Heart right ventricle (tissue), 16 donors: Measurements from ENCODE around the gene KHDC1. TPM values are rescaled to one million over a fixed set of nuclear protein-coding genes. Genes with fewer than 3 reads are reported as not detected.

Source experiments
- ATAC-seq, 8 donors: fragments of 200-7000 bp; cut with Tn5 transposase; one replicate each; pipeline ENCODE4 v1.9.1; 2020; ENCODE audit warnings: mild to moderate bottlenecking in 8 of 8, moderate library complexity in 8 of 8, moderate number of reproducible peaks in 1 of 8
- DNase-seq, 2 donors: peaks; one replicate each; pipeline ENCODE4 v3.0.0-alpha.2; 2020
- H3K27ac ChIP-seq, 10 donors: fragments of 200-600 bp; sonication (generic) in 2 of 10; one replicate each; pipeline versions ENCODE4 v1.5.0 to v1.8.0; 2020 to 2022; ENCODE audit warnings: mild to moderate bottlenecking in 3 of 10
- H3K27me3 ChIP-seq, 7 donors: fragments of 200-600 bp; one replicate each; pipeline ENCODE4 v1.8.0; 2021 to 2022; ENCODE audit warnings: mild to moderate bottlenecking in 2 of 7
- H3K36me3 ChIP-seq, 9 donors: fragments of 200-600 bp; sonication (generic) in 1 of 9; one replicate each; pipeline versions ENCODE4 v1.5.0 to v1.8.0; 2020 to 2022; ENCODE audit warnings: mild to moderate bottlenecking in 2 of 9
- H3K4me1 ChIP-seq, 9 donors: fragments of 200-600 bp; sonication (generic) in 1 of 9; one replicate each; pipeline versions ENCODE4 v1.5.0 to v1.8.0; 2020 to 2022; ENCODE audit warnings: mild to moderate bottlenecking in 4 of 9
- H3K4me3 ChIP-seq, 10 donors: fragments of 200-600 bp; sonication (generic) in 2 of 10; one replicate each; pipeline versions ENCODE4 v1.5.0 to v1.8.0; 2020 to 2022; ENCODE audit warnings: mild to moderate bottlenecking in 7 of 10, moderate library complexity in 2 of 10
- H3K9me3 ChIP-seq, 11 donors: fragments of 200-600 bp in 10 of 11; sonication (generic) in 2 of 11; one replicate each; pipeline versions ENCODE4 v1.5.0 to v1.8.0; 2013 to 2022; ENCODE audit warnings: mild to moderate bottlenecking in 2 of 11, control low read depth in 1 of 11, moderate library complexity in 1 of 11
- CTCF ChIP-seq, 9 donors: fragments of 200-600 bp; sonication (generic) in 2 of 9; IDR thresholded peaks; one replicate each; pipeline versions ENCODE4 v1.5.0 to v1.8.0; 2021 to 2022; ENCODE audit warnings: antibody characterized with exemption in 9 of 9, mild to moderate bottlenecking in 5 of 9, moderate library complexity in 1 of 9
- WGBS, 2 donors: extraction: QIAGEN DNeasy Blood & Tissue Kit; methylation state at CpG; one replicate each; pipeline ENCODE4 v1.1.7; 2013; ENCODE audit warnings: inconsistent platforms in 1 of 2; 5-methylcytosine and 5-hydroxymethylcytosine counted together
- intact Hi-C, 10 donors: fragments of 100-400 bp; cut with DNase I; formaldehyde crosslinking; loops; one replicate each; pipeline versions ENCODE4 v1.11.1 to v1.14.2; 2022
- polyA plus RNA-seq, 2 donors: library from polyadenylated mRNA; stranded (reverse); fragments of 200-250 nt; gene quantifications; one replicate each; pipeline ENCODE4 v1.2.3, GENCODE V29; 2013
- total RNA-seq, 10 donors: library from RNA; stranded (reverse); fragmentation: NEBNext Ultra II Directional in 3 of 10; extraction: Animal tissue kit (Norgen Biotek cat#: 25700) in 3 of 10; gene quantifications; one replicate each; pipeline versions ENCODE4 v1.2.1 to v1.2.4, GENCODE V29; 2021 to 2023
- donor health status: Arrhythmogenic right ventricular cardiomyopathy.
- donor health status: ischemic (EF 13 %, LVEDD 7.1; RV severe dilation, severe dysfunction).
- donor health status: healthy with polysubstance abuse.
- donor health status: DM: no; HTN: yes; CAD: no.
- donor health status: DM: no; HTN: no; CAD: no.
- donor health status: ischemic (EF 25% LVEDD 6.9; RV normal size, moderate dysfunction).
- donor health status: ischemic (EF 25% LVEDD 5.7; RV mildly dilated, moderate dysfunction).
- donor health status: healthy.
- donor health status: DM: yes; HTN: yes; CAD: no.
- donor health status: Ischemic cardiomyopathy.
- donor health status: ischemic (EF 35%, LVEDD 5.7; RV mildly dilated, moderate dysfunction).
- donor health status: nonischemic (EF 11% LVEDD 7.7; RV severe dilation, severe dysfunction).
- donor health status: DM: yes; HTN: yes; CAD: no.
- donor health status: PGD.
- donor health status: ischemic (EF 29% LVEDD 5.4; RV normal size, mild dysfunction).
- donor health status: nonischemic (EF 23%, LVEDD 6.1; RV moderate dilation, normal function).

Gene KHDC1
- total and polyA plus RNA-seq, 12 donors: 0.51 to 2.8 (median 1.2) TPM

- H3K9me3 ChIP-seq: peaks cover 0 to 5% (median 0%) of the 10 kb centered on the region in 11 donors
- no peaks in the 10 kb centered on the region for H3K4me1 ChIP-seq
- ATAC-seq (no peak), DNase-seq (no peak)
- no peak overlapping the region for H3K4me3 ChIP-seq
- WGBS, 2 donors: 94 to 97% methylated on average over 2 of the region's 2 CpGs
- H3K27me3 ChIP-seq: no peaks in the 10 kb centered on the region
- H3K27ac ChIP-seq: no peak overlapping the region
- intact Hi-C loops: no loop called here
- TF ChIP-seq CTCF (IDR thresholded peaks at IDR 0.05): no peak
- no peaks in the 10 kb centered on the region for H3K36me3 ChIP-seq
Measured at GRCh38 chr6:73216859-73217258, 46.1 kb downstream of the KHDC1 start.

GRCh38 chr6:73209117-73209516 lies 53.9 kb downstream of the KHDC1 start:
- 79 to 89% methylated on average over 9 of the region's 9 CpGs for WGBS, 2 donors
- no peak overlapping the region for H3K4me3 ChIP-seq
- TF ChIP-seq CTCF (IDR thresholded peaks at IDR 0.05): no peak
- no peak overlapping the region for H3K27ac ChIP-seq
- ATAC-seq: no peak
- no peaks in the 10 kb centered on the region for H3K36me3 ChIP-seq
- H3K4me1 ChIP-seq: no peaks in the 10 kb centered on the region
- intact Hi-C loops: no loop called here
- DNase-seq: no peak
- H3K27me3 ChIP-seq: peaks cover 0 to 4% (median 0%) of the 10 kb centered on the region in 7 donors
- no peaks in the 10 kb centered on the region for H3K9me3 ChIP-seq

GRCh38 chr6:73207221-73207837 lies 55.7 kb downstream of the KHDC1 start:
- Histone ChIP-seq H3K9me3 (no peaks in the 10 kb centered on the region), H3K27me3 (peaks cover 0 to 4% (median 0%) of the 10 kb centered on the region in 7 donors), H3K36me3 (no peaks in the 10 kb centered on the region), H3K4me3 (no peak overlapping the region), H3K4me1 (no peaks in the 10 kb centered on the region), H3K27ac (no peak overlapping the region)
- 85 to 90% methylated on average over 3 of the region's 3 CpGs for WGBS, 2 donors
- ATAC-seq (no peak), DNase-seq (no peak)
- no peak for TF ChIP-seq CTCF (IDR thresholded peaks at IDR 0.05)
- intact Hi-C loops: no loop called here

- peaks cover 0 to 4% (median 0%) of the 10 kb centered on the region in 7 donors for H3K27me3 ChIP-seq
- no peak overlapping the region for H3K4me3 ChIP-seq
- intact Hi-C loops: no loop called here
- no peaks in the 10 kb centered on the region for H3K4me1 ChIP-seq
- no peaks in the 10 kb centered on the region for H3K9me3 ChIP-seq
- WGBS, 2 donors: 80% methylated on average over 4 of the region's 4 CpGs
- H3K27ac ChIP-seq: no peak overlapping the region
- no peaks in the 10 kb centered on the region for H3K36me3 ChIP-seq
- TF ChIP-seq CTCF (IDR thresholded peaks at IDR 0.05): no peak
- ATAC-seq (no peak), DNase-seq (no peak)
Measured at GRCh38 chr6:73204252-73204651, 58.7 kb downstream of the KHDC1 start.
